VCaP (cell line): Measurements from ENCODE around the gene DEFB124.

Experiments used
- H3K27ac ChIP-seq: fragments of 450-650 bp; 2 replicates; pipeline ENCODE4 v1.5.1; 2017
- TF ChIP-seq, protein P1 (sequence below): fragments of 450-650 bp; conservative IDR thresholded peaks from 2 replicates; pipeline ENCODE4 v1.5.1; 2017; ENCODE audit warnings: mild to moderate bottlenecking, moderate library complexity

Gene DEFB124

DNA sequence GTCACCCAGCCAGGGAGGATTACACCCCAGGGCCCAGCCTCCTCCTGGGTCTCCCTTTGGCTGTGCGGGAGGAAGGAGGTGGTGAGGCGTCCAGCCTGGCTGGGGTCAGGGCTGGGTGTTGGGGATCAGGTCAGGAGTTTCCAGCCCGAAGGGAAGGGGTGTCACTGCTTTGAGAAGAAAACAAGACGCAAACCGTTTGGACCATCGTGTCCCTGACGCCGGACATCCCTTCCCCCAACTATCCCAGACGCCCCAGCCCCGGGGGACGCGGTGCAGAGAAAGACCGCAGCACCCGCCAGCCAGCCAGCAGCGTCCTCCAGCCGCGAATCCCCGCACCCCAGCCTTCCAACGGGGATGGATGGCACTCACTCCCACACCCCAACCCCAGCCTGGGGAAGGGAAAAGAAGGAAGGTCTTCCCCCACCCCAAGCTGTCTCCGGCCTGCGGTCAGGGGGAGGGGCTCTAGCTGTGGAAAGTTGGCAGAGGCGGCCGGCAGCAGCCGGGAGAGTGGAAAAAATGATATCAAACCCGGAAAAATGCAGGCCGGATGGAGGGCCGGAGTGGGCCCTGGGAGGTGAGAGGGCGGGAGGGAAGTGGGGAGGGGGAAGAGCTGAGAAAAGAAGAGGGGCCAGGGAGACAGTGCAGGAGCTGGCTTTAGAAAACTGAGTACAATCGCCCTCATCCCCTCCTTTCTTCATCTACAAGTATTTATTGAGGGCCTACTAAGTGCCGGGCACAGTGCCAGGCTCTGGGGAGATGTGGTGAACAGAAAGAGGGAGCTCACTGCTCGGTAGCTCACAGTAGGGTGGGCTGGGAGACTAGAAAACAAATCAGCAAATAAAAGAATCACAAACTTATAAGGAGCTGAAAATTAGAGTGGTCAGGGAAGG lies 10.8 kb upstream of the DEFB124 start:
- TF ChIP-seq, protein P1, sequence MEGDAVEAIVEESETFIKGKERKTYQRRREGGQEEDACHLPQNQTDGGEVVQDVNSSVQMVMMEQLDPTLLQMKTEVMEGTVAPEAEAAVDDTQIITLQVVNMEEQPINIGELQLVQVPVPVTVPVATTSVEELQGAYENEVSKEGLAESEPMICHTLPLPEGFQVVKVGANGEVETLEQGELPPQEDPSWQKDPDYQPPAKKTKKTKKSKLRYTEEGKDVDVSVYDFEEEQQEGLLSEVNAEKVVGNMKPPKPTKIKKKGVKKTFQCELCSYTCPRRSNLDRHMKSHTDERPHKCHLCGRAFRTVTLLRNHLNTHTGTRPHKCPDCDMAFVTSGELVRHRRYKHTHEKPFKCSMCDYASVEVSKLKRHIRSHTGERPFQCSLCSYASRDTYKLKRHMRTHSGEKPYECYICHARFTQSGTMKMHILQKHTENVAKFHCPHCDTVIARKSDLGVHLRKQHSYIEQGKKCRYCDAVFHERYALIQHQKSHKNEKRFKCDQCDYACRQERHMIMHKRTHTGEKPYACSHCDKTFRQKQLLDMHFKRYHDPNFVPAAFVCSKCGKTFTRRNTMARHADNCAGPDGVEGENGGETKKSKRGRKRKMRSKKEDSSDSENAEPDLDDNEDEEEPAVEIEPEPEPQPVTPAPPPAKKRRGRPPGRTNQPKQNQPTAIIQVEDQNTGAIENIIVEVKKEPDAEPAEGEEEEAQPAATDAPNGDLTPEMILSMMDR: no peak

DNA sequence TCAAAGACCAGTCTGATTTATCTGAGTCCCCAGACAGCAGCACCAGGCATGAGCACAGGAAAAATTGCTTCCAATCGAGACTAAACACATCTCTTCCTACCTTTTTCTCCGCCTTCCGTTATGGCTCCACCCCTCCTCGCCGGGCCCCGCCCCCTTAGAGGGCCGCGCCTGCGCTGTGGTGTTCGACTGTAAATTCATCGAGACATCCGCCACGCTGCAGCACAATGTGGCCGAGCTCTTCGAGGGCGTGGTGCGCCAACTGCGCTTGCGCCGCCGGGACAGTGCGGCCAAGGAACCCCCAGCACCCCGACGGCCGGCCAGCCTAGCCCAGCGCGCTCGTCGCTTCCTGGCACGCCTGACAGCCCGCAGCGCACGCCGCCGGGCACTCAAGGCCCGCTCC lies 9.1 kb upstream of the DEFB124 start:
- TF ChIP-seq, protein P1: no peak
- no peak overlapping the region for H3K27ac ChIP-seq

More for the DNA sequence above, 10.8 kb upstream of the DEFB124 start:
- no peak overlapping the region for H3K27ac ChIP-seq

DNA sequence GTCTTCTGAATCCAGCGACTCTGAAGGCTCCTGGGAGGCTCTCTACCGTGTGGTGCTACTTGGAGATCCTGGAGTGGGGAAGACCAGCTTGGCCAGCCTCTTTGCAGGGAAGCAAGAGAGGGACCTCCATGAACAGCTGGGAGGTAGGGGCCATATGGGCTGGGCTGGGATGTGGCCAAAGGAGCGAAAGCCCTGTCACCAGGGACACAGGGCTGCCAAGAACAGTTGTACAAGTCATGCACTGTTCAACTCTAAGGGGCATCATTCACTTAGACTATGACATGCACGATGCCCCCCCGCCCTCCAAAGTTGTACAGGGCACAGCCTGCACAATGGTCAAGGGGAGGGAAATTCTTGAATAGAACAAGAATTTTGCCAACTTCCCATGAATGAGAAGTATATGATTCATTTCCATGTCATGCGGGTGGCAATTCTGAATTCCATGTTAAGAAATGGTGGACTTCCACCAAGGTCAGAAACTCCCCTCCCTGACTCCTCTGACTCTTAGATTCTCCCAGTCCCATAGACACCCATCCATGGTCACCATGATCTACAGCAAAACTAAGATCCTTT lies 1.8 kb upstream of the DEFB124 start:
- no peak overlapping the region for H3K27ac ChIP-seq
- TF ChIP-seq, protein P1: no peak

DNA sequence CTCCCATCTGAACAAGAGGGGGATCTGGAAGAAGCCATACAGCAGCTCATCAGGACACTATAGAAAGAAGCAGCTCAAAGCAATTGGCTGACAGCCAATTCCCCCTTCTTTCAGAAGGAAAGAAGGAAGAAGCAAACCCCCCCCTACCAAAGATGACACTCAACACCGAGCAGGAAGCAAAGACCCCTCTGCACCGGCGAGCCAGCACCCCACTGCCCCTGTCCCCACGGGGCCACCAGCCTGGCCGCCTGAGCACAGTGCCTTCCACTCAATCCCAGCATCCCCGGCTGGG lies 1.3 kb upstream of the DEFB124 start:
- no peak overlapping the region for H3K27ac ChIP-seq
- TF ChIP-seq, protein P1: no peak

DNA sequence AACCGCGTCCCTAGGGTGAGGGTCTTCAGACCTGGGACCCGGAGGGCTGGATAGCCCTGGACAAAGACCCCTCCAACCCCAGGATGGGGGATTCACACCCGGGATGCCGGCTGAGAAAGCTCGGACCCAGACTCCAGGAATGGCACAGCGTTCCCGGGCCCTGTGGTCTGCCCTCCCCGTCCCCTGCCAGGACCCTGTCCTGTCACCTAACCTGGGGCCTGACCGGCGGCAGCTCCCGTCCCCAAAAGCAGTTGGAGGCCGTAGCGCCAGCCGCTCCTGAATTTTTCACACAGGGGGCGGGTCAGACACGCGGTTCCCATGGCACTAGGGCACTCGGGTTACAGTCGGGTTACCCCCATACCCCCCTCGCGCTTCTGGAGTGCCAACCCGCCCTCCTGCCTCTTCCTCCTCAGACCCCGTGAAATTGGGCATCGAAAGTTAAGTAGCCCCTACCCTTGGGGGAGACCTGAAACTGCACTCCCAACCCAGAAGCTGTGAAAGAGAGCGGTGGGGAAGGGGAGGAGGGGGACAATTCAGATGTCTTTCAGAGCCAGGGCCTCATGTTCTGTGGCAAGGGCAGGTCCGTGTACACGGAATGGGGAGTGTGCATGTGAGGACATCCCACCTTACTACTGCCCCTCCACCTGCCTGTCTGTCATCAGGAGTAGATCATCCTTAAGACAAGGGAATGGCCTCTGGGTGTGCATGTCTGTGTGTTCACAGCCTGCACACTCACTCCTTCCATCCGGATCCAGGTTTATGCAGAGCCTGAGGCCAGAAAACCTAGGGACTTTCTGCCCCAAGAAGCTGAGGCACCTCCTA lies 756 bp upstream of the DEFB124 start:
- TF ChIP-seq, protein P1: no peak
- H3K27ac ChIP-seq: no peak overlapping the region

DNA sequence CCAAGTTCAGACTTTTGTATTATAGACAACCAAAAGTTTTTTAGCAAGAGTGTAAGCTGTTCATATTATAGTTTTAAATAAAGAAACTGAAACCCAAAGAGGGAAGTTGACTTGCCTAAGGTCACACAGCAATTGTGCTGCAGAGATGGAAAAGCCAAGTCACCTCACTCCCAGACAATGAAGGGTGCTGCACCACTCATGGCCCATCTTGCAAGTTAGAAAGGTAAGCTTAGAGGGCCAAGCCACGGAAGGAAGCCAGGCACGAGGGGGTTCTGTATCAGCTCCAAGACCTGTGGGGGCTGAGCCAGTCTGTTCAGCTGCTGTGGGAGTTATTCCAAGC lies 860 bp downstream of the DEFB124 start:
- H3K27ac ChIP-seq: no peak overlapping the region

More for the DNA sequence above, 860 bp downstream of the DEFB124 start:
- TF ChIP-seq, protein P1: no peak
